Mucosa of stomach (tissue), 1 donor: ENCODE data around the gene DIS3L2.

Source experiments
- H3K27me3 ChIP-seq: one replicate; pipeline ENCODE4 v1.7.0; 2013; ENCODE audit warnings: mild to moderate bottlenecking, low read length; ENCODE audit not compliant: control insufficient read depth, insufficient read depth
- H3K36me3 ChIP-seq: one replicate; pipeline ENCODE4 v1.7.0; 2013; ENCODE audit warnings: low read length; ENCODE audit not compliant: control insufficient read depth, insufficient read depth
- H3K4me1 ChIP-seq: one replicate; pipeline ENCODE4 v1.7.0; 2013; ENCODE audit warnings: mild to moderate bottlenecking, low read length; ENCODE audit not compliant: control insufficient read depth, insufficient read depth
- H3K4me3 ChIP-seq: one replicate; pipeline ENCODE4 v1.7.0; 2013; ENCODE audit warnings: low read length
- H3K9ac ChIP-seq: one replicate; pipeline ENCODE4 v1.7.0; 2013; ENCODE audit warnings: mild to moderate bottlenecking, low read length, moderate library complexity
- H3K9me3 ChIP-seq: one replicate; pipeline ENCODE4 v1.7.0; 2013; ENCODE audit warnings: mild to moderate bottlenecking, low read length, moderate library complexity; ENCODE audit not compliant: control insufficient read depth
- donor health status: Pancreatic carcinoma.

DIS3L2 gene

GRCh38 chr2:232203936-232204335 lies 242.4 kb downstream of the DIS3L2 start:
- no peaks in the 10 kb centered on the region for H3K36me3 ChIP-seq
- H3K9me3 ChIP-seq = no peaks in the 10 kb centered on the region
- no peaks in the 10 kb centered on the region for H3K4me1 ChIP-seq
- H3K27me3 ChIP-seq = no peaks in the 10 kb centered on the region
- H3K4me3 ChIP-seq = no peak overlapping the region
- H3K9ac ChIP-seq = no peak overlapping the region

- no peak overlapping the region for H3K4me3 ChIP-seq
- H3K27me3 ChIP-seq = no peaks in the 10 kb centered on the region
- H3K36me3 ChIP-seq = no peaks in the 10 kb centered on the region
- no peaks in the 10 kb centered on the region for H3K4me1 ChIP-seq
- H3K9me3 ChIP-seq = no peaks in the 10 kb centered on the region
- H3K9ac ChIP-seq = no peak overlapping the region
These were observed 243.0 kb downstream of the DIS3L2 start for GRCh38 chr2:232204457-232204931.

GRCh38 chr2:232207174-232207573 lies 245.7 kb downstream of the DIS3L2 start:
- H3K9me3 ChIP-seq = no peaks in the 10 kb centered on the region
- peaks cover 8% of the 10 kb centered on the region for H3K4me1 ChIP-seq
- H3K9ac ChIP-seq = no peak overlapping the region
- H3K4me3 ChIP-seq = no peak overlapping the region
- no peaks in the 10 kb centered on the region for H3K36me3 ChIP-seq
- no peaks in the 10 kb centered on the region for H3K27me3 ChIP-seq

- Histone ChIP-seq H3K27me3 (no peaks in the 10 kb centered on the region), H3K4me3 (no peak overlapping the region), H3K4me1 (peaks cover 16% of the 10 kb centered on the region), H3K9ac (no peak overlapping the region), H3K36me3 (no peaks in the 10 kb centered on the region), H3K9me3 (no peaks in the 10 kb centered on the region)
These were observed 248.8 kb downstream of the DIS3L2 start for GRCh38 chr2:232210306-232210705.

- H3K27me3 ChIP-seq = no peaks in the 10 kb centered on the region
These were observed 250.5 kb downstream of the DIS3L2 start for GRCh38 chr2:232211743-232212686.

GRCh38 chr2:232213176-232213575 lies 251.7 kb downstream of the DIS3L2 start:
- Histone ChIP-seq H3K9ac (no peak overlapping the region), H3K36me3 (no peaks in the 10 kb centered on the region), H3K4me1 (peaks cover 16% of the 10 kb centered on the region)

More at GRCh38 chr2:232211743-232212686, 250.5 kb downstream of the DIS3L2 start:
- Histone ChIP-seq H3K4me1 (peaks cover 16% of the 10 kb centered on the region), H3K9me3 (no peaks in the 10 kb centered on the region), H3K9ac (no peak overlapping the region), H3K4me3 (no peak overlapping the region), H3K36me3 (no peaks in the 10 kb centered on the region)

DNA sequence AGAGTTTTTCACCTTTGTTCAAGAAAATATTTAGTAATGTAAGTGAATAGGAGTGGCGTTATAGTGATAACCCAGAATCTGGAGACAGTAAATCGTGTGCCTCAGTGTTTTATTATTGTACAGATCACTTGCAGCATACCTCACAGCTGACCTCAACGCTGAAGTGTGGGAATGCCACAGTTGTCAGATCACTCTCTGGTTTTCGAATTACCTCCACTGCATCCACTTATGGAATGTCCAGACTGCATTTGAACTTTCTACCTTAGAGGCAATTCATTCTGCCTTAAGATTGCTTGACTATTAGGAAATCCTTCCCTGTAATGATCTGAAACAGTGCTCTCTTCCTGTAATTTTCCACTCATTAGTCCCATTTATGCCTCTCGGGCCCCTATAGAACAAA lies 252.5 kb downstream of the DIS3L2 start:
- H3K36me3 ChIP-seq = no peaks in the 10 kb centered on the region
- H3K4me3 ChIP-seq = no peak overlapping the region
- H3K9me3 ChIP-seq = no peaks in the 10 kb centered on the region
- H3K4me1 ChIP-seq = peaks cover 16% of the 10 kb centered on the region
- no peak overlapping the region for H3K9ac ChIP-seq
- H3K27me3 ChIP-seq = no peaks in the 10 kb centered on the region

More at GRCh38 chr2:232213176-232213575, 251.7 kb downstream of the DIS3L2 start:
- Histone ChIP-seq H3K4me3 (no peak overlapping the region), H3K9me3 (no peaks in the 10 kb centered on the region), H3K27me3 (no peaks in the 10 kb centered on the region)

DNA sequence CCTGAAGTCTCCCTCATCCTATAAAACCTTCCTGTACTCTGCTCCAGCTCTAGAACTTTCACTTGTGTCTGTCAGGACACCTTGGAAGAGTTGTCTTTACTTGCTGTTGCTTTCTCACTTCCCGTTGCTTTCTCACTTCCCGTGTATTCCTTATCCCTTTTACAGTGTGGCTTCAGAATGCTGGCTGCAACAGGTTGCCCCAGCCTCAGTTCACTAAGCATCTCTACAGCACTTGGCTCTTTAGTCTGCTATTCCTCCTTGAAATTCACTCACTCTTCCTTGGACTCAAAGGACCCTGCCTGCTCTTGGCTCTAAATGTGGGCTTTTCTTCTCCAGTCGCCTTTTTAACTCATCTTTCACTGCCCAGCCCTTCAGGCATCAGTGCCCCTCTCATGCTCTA lies 254.5 kb downstream of the DIS3L2 start:
- peaks cover 16% of the 10 kb centered on the region for H3K4me1 ChIP-seq
- no peak overlapping the region for H3K9ac ChIP-seq
- no peak overlapping the region for H3K4me3 ChIP-seq

GRCh38 chr2:232218778-232219495 lies 257.4 kb downstream of the DIS3L2 start:
- Histone ChIP-seq H3K9ac (no peak overlapping the region), H3K4me3 (no peak overlapping the region), H3K9me3 (no peaks in the 10 kb centered on the region), H3K27me3 (no peaks in the 10 kb centered on the region), H3K4me1 (no peaks in the 10 kb centered on the region), H3K36me3 (no peaks in the 10 kb centered on the region)

More for the DNA sequence above, 254.5 kb downstream of the DIS3L2 start:
- no peaks in the 10 kb centered on the region for H3K9me3 ChIP-seq
- H3K36me3 ChIP-seq = no peaks in the 10 kb centered on the region
- no peaks in the 10 kb centered on the region for H3K27me3 ChIP-seq

GRCh38 chr2:232219496-232219870 lies 258.0 kb downstream of the DIS3L2 start:
- Histone ChIP-seq H3K4me1 (no peaks in the 10 kb centered on the region), H3K27me3 (no peaks in the 10 kb centered on the region), H3K36me3 (no peaks in the 10 kb centered on the region), H3K9me3 (no peaks in the 10 kb centered on the region), H3K4me3 (no peak overlapping the region), H3K9ac (no peak overlapping the region)

GRCh38 chr2:232219932-232220331 lies 258.4 kb downstream of the DIS3L2 start:
- Histone ChIP-seq H3K4me1 (peaks cover under 1% of the 10 kb centered on the region), H3K9ac (no peak overlapping the region), H3K4me3 (no peak overlapping the region), H3K27me3 (no peaks in the 10 kb centered on the region), H3K36me3 (no peaks in the 10 kb centered on the region), H3K9me3 (no peaks in the 10 kb centered on the region)

- Histone ChIP-seq H3K27me3 (no peaks in the 10 kb centered on the region), H3K4me3 (no peak overlapping the region), H3K9ac (no peak overlapping the region), H3K9me3 (no peaks in the 10 kb centered on the region), H3K4me1 (peaks cover 5% of the 10 kb centered on the region), H3K36me3 (no peaks in the 10 kb centered on the region)
These were observed 263.9 kb downstream of the DIS3L2 start for GRCh38 chr2:232225429-232225828.
